ENCODE data around the gene CRACR2A.

The CRACR2A gene

GRCh38 chr12:3751151-3752095 lies 1.5 kb downstream of the CRACR2A start:
- DNase-seq, result no peak

- no peak for DNase-seq
Measured at GRCh38 chr12:3750616-3751015, 2.3 kb downstream of the CRACR2A start.

- no peak for DNase-seq
Measured at GRCh38 chr12:3748620-3749019, 4.3 kb downstream of the CRACR2A start.

DNA sequence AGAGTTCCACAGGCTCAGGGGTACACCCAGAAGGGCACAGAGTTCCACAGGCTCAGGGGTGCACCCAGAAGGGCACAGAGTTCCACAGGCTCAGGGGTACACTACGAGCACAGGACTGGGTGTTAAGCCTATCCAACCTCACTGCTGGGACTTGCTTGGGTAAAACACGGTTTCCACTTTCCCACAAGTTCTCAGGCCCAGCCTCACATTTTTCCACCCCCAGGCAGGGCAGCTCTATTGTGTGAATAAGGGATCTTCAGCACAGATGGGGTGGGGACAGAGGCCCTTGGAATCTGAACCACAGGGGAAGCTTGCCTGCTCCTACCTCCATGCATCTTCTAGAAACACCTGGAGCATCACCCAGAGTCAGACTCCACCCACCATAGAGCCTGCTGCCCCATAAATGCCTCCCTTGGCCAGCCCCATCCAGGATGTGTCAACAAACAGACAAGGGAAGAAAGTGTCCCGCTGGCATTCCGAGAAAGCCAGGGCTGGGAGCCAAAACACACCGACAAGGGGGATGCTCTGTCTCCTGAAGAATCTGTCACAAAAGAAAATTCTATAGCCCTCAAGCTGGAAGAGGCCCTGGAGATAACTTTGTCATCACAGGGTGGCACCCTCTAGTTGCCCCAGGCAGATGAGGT lies 4.8 kb downstream of the CRACR2A start:
- no peak for DNase-seq

- DNase-seq, result no peak
Measured at GRCh38 chr12:3747543-3747942, 5.4 kb downstream of the CRACR2A start.

DNA sequence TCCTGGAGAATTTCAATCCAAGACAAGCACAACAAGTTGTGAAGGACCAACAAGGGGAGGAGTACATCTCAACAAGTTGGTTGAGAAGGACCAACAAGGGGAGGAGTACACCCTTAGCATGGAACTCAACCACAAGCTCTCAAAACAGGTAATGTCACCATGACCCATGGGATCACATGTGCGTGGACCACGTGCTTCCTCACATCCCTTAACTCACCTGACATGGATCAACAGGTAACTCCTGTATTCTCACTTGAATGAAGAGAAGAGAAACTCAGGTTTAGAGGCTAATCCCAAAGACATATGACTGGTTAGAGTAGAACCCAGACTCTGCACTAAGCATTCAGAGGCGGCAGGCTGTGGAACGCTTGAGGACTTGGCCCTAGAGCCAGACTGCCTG lies 6.2 kb downstream of the CRACR2A start:
- DNase-seq, result no peak

DNA sequence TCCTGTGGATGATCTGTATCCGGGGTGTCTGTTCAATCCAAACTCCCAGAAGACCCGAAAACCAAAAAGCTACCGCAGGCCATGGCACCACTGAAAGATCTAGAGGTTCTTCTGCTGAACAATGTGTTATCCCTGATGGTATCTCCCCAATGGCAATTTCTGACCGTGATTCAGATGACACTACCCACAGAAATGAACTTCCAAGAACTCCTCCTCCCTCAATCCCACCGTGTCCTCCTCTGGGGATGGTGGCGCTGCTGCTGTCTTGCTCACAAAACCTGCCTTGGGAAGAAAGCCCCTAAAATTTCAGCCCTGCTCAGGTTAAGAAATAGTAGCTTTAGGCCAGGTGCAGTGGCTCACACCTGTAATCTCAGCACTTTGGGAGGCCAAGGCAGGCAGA lies 7.8 kb downstream of the CRACR2A start:
- no peak for DNase-seq

- no peak for DNase-seq
Measured at GRCh38 chr12:3744229-3744901, 8.5 kb downstream of the CRACR2A start.

GRCh38 chr12:3743803-3744202 lies 9.1 kb downstream of the CRACR2A start:
- no peak for DNase-seq

DNA sequence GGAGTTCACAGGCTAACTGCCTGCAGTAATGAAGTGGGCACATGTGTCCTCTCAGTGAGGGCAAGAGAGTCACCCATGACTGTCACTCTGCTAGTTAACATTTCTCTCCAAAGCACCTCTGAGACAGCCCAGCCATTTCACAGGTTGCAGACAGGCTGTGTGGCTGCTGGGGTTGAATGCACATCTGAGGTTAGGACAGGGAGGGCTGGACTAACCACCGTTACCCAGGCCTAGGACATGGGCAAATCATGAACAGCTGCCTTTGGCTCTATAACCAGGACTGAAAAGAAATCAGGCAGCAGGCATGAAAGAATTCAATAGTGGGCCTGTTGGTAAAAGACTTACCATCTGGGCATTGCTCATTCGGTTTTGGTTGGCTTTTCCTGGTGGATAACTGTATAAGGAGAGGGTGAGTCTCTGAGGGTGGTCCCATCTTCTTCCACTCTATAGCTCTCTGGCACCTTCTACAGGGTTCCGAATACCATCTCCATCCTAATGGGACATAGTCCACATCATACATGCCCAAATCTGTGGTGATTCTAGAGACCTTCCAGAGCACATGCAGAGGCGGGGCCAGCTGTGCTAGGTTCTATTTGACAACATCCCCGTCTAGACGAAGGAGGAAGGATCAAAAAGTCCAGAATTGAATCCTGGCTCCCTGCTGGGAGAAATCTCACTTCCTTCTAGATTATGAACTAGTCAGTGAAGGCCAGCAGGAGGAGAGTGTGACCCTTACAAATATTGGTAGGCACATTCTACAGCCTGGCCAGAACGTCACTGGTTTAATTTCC lies 10.8 kb downstream of the CRACR2A start:
- no peak for DNase-seq

DNA sequence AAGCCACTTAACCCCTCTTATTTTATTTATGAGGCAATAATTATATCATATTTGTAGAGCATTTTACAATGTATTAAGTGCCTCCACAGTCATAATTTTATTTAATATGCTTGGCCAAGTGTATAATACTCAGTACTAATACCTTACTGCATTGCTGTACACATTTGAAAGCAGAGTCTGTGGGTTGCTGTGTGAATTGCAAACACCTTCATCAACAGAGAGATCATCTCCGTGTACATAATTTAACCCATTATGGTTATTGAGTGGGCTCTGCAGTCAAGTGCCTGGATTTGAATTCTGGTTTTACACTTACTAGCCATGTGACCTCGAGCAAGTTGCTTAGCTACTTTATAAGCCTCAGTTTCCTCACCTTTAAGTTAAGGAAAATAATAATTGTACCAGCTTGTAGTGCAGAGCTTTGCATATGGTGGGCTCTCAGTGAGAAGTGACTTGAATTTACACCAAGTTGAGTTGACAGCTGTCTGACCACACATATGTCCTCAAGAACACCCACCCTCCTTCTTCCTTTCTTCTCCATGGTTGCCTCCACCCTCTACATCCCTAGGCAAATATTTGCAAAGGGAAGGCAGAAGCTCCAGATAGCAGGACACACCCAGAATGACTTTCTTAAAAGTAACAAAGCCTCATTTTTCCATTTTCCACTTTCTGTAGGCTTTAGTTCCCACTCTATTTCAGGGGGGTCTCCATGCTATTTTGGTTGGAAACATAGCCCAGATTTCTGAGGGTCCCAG lies 12.3 kb downstream of the CRACR2A start:
- no peak for DNase-seq

- no peak for DNase-seq
Measured at GRCh38 chr12:3735432-3735831, 17.5 kb downstream of the CRACR2A start.

DNA sequence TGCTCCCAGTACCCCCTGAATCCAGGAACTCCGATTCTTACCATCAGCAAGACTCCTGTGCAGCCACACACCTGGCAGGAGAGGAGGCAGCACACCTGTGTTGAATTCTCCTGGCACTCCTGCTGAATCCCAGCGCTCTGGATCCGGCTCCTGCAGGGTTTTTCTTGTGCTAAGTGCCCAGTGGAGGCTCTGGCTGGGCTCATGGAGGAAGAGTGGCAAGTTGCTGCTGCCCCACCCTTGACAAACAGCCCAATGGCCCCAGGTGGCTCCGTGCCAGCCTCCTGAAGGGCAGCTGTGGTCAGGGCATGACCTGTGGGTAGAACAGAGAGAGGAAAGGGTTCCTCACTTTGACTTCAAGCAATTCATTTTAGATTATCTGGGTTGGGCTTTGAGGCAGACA lies 20.0 kb downstream of the CRACR2A start:
- DNase-seq, result no peak

- DNase-seq, result no peak
Measured at GRCh38 chr12:3730111-3730510, 22.8 kb downstream of the CRACR2A start.

DNA sequence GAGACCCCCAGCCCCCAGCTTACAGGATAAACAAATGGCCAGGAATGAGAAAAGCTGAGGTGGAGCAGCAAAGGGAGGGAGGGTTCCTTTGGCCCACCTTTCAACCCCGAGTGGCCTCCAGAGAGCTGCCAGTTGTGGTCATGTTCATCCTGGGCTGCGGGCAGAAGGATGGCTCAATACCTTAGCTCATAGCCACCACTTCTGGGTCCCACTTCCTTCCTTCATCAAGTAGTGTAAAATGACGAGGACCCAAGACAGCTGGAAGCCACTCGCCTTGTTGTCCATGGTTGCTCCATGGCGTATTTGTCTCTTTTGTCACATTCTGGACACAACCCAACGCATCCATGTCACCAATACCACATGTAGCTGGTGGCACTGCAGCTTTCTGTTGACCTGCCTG lies 24.2 kb downstream of the CRACR2A start:
- DNase-seq, result peak; percentile 33

DNA sequence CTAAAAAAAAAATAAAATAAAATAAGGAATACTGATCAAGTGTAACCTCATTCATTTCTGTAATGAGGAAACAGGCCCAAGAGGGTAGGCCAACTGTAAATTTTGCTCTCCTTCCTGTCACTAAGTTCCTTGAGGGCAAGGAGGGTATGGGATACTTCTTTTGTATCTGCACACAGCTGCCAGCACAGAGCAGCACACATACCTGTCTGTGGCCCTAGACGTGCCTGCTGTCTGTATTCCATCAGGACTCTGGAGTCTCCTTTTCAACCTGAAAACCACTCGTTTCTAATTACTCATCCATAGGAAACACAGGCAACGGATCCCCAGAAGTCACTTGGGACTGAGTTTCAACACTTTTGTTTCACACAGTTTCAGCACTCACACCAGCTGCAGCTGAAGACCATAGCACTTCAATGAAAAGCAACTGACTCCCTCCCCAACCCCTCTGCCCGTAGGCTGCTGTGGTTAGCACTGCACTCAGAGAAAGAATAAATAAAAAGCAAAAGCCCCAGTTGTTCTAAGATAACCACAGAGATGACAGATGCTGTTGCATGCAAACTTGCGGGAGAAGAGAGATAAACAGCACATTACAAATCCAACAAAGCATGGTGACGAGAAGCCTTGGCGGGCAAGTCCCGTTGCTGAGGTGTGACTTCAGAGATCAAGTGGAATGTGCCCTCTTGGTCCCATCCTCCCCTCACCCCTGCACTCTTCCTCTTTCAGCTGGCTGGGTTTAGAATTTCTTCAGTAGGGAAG lies 24.9 kb downstream of the CRACR2A start:
- no peak for DNase-seq

GRCh38 chr12:3727354-3727753 lies 25.6 kb downstream of the CRACR2A start:
- DNase-seq, result no peak

GRCh38 chr12:3726456-3726855 lies 26.5 kb downstream of the CRACR2A start:
- DNase-seq, result no peak

GRCh38 chr12:3725388-3726115 lies 27.4 kb downstream of the CRACR2A start:
- no peak for DNase-seq

DNA sequence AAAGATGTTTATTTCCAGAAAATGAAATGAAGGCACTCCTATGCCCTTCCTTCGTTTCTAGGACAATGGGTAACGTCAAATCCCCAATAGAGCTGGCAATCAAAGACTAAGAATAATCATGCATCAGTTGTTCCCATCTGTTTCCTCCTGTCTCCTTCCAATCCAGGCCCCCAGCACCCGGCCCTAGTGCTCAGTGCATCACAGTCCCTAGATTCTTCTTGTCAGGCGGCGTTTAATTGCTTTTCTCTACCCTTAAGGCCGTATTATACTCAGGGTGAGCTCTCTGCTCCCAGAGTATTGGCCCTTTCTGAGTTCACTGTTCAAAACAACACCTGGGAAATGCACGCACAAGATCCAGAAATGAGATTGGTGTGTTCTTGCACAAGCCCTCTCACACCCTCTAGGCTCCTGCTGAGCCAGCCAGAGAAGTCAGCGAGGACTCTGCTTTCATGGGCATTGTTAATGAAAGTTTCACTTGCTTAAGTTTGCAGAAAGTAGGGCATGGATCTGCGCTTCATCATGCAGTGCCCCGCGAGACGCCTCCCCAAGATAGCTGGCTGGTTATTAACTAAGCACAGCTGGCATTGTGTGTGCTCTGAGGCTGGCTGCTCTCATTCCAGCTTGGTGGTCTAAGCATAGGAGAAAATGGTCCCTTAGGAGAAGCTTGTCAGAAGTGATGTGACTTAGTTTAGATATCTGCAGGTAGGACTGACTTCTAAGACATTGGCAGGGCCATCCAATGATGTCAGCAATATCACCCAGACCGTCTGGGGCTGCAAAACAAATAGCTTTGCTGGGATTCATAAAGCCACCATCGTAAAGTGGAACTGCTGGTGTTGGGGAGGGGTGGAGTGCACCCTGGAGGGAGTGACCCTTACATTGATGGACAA lies 28.7 kb downstream of the CRACR2A start:
- no peak for DNase-seq
